ENCODE results near the gene MTOR. TPM values are rescaled to one million over a fixed set of nuclear protein-coding genes. Genes with fewer than 3 reads are reported as not detected.

Gene MTOR
- total RNA-seq, 1 donor from 2014 or later: 34.9 TPM

GRCh38 chr1:11266268-11267074, 4.1 kb upstream of the MTOR start:
- peaks cover 13% of the 10 kb centered on the region for H3K4me1 ChIP-seq
- intact Hi-C loops (cut with micrococcal nuclease): no loop called here
- H3K36me3 ChIP-seq: no peaks in the 10 kb centered on the region
- H3K27ac ChIP-seq (replicated peaks): no peak overlapping the region
- no peaks in the 10 kb centered on the region for H3K9me3 ChIP-seq (replicated peaks)
- H3K27me3 ChIP-seq (ENCODE audit: low read depth): no peaks in the 10 kb centered on the region
- H3K4me3 ChIP-seq: no peak overlapping the region
- no peak for DNase-seq
- TF ChIP-seq CTCF (IDR thresholded peaks at IDR 0.05; ENCODE audit: borderline replicate concordance): no peak

DNA sequence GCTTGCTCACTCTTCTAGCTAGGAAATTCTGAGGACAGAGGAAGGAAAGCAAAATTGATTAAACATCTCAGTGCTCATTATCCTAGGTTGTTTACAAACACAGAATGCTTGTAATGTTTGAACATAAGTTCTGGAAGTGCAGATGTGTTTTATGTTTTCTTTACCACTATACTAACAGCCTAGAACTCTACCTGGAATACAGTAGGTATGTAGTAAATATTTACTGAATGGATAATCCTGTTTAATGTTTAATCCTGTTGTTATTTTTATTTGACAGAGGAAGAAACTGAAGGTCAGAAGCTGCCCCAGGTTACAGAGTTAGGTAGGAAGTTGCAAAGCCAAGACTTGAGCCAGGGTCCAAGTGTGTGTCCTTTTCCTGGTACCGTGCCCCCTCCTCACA, 6.1 kb downstream of the MTOR start:
- H3K36me3 ChIP-seq: peaks cover 84% of the 10 kb centered on the region
- H3K27ac ChIP-seq (replicated peaks): no peak overlapping the region
- peaks cover 14% of the 10 kb centered on the region for H3K4me1 ChIP-seq
- no peak overlapping the region for H3K4me3 ChIP-seq
- intact Hi-C loops (cut with micrococcal nuclease): no loop called here
- no peak for DNase-seq
- H3K27me3 ChIP-seq (ENCODE audit: low read depth): no peaks in the 10 kb centered on the region
- TF ChIP-seq CTCF (IDR thresholded peaks at IDR 0.05; ENCODE audit: borderline replicate concordance): no peak
- no peaks in the 10 kb centered on the region for H3K9me3 ChIP-seq (replicated peaks)

- no peak overlapping the region for H3K27ac ChIP-seq (replicated peaks)
- peaks cover 88% of the 10 kb centered on the region for H3K36me3 ChIP-seq
- TF ChIP-seq CTCF (IDR thresholded peaks at IDR 0.05; ENCODE audit: borderline replicate concordance): no peak
- DNase-seq: no peak
- no peaks in the 10 kb centered on the region for H3K9me3 ChIP-seq (replicated peaks)
- no peak overlapping the region for H3K4me3 ChIP-seq
- no peaks in the 10 kb centered on the region for H3K4me1 ChIP-seq
- intact Hi-C loops (cut with micrococcal nuclease): no loop called here
- no peaks in the 10 kb centered on the region for H3K27me3 ChIP-seq (ENCODE audit: low read depth)
Measured at GRCh38 chr1:11253226-11253625, 9.1 kb downstream of the MTOR start.

- DNase-seq: no peak
- no peak for TF ChIP-seq CTCF (IDR thresholded peaks at IDR 0.05; ENCODE audit: borderline replicate concordance)
- Histone ChIP-seq H3K9me3 (replicated peaks) (no peaks in the 10 kb centered on the region), H3K27ac (replicated peaks) (no peak overlapping the region), H3K27me3 (ENCODE audit: low read depth) (no peaks in the 10 kb centered on the region), H3K4me1 (no peaks in the 10 kb centered on the region), H3K36me3 (peaks cover 88% of the 10 kb centered on the region), H3K4me3 (no peak overlapping the region)
- intact Hi-C loops (cut with micrococcal nuclease): no loop called here
Measured at GRCh38 chr1:11252538-11252937, 9.8 kb downstream of the MTOR start.

DNA sequence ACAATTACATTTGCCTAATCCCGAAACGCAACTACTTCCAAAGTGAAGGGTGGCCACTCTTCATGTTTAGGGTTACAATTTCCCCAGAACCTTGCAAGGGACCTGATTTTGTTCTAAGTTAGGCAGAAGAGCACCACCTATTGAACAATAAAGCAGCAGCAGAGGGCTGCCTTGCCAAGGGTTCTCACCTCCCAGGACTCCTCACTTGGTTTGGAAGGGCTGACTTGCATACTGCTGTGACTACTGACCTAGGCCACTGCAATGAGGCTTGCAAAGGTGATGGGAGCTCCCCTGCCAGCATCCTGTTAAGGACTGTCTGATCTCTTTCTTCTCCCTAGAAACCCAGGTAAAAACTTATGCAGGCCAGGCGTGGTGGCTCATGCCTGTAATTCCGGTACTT, 14.2 kb downstream of the MTOR start:
- Histone ChIP-seq H3K27me3 (ENCODE audit: low read depth) (no peaks in the 10 kb centered on the region), H3K27ac (replicated peaks) (no peak overlapping the region), H3K4me1 (no peaks in the 10 kb centered on the region), H3K36me3 (peaks cover 87% of the 10 kb centered on the region), H3K4me3 (no peak overlapping the region), H3K9me3 (replicated peaks) (no peaks in the 10 kb centered on the region)
- intact Hi-C loops (cut with micrococcal nuclease): no loop called here
- TF ChIP-seq CTCF (IDR thresholded peaks at IDR 0.05; ENCODE audit: borderline replicate concordance): no peak
- no peak for DNase-seq
